ENCODE results near the gene GFER. TPM values are rescaled to one million over a fixed set of nuclear protein-coding genes. Genes with fewer than 3 reads are reported as not detected.
A peak's percentile ranks its signal among the peaks of the same experiment; 100 is the strongest.

The GFER gene
- total and polyA plus RNA-seq, 9 donors = 14.7 to 23.8 (median 17.8) TPM

- H3K9me3 ChIP-seq (replicated peaks; ENCODE audit: control insufficient read depth, low read depth, low read length) = no peaks in the 10 kb centered on the region
- no peak overlapping the region for H3K4me3 ChIP-seq (ENCODE audit: low read length)
- H3K27ac ChIP-seq (ENCODE audit: low read length) = no peak overlapping the region
- H3K36me3 ChIP-seq (ENCODE audit: control insufficient read depth, insufficient read depth, low read length) = peaks cover 50% of the 10 kb centered on the region
- peaks cover 22% of the 10 kb centered on the region for H3K4me1 ChIP-seq (ENCODE audit: control insufficient read depth, insufficient read depth, low read length)
- DNase-seq = no peak
- WGBS (ENCODE audit: insufficient coverage) = 92% methylated on average over 25 of the region's 42 CpGs
- H3K27me3 ChIP-seq (ENCODE audit: control insufficient read depth, insufficient read depth, low read length) = peaks cover 21% of the 10 kb centered on the region
These were observed 9.6 kb upstream of the GFER start for GRCh38 chr16:1974157-1975070.

- H3K27me3 ChIP-seq (ENCODE audit: control insufficient read depth, insufficient read depth, low read length) = peaks cover 33% of the 10 kb centered on the region
These were observed 8.4 kb upstream of the GFER start for GRCh38 chr16:1975432-1976215.

GRCh38 chr16:1976216-1976520 lies 7.8 kb upstream of the GFER start:
- WGBS (ENCODE audit: insufficient coverage) = 91% methylated on average over 8 of the region's 8 CpGs
- no peak overlapping the region for H3K27ac ChIP-seq (ENCODE audit: low read length)
- H3K4me3 ChIP-seq (ENCODE audit: low read length) = no peak overlapping the region
- no peaks in the 10 kb centered on the region for H3K9me3 ChIP-seq (replicated peaks; ENCODE audit: control insufficient read depth, low read depth, low read length)
- peaks cover 39% of the 10 kb centered on the region for H3K27me3 ChIP-seq (ENCODE audit: control insufficient read depth, insufficient read depth, low read length)
- H3K36me3 ChIP-seq (ENCODE audit: control insufficient read depth, insufficient read depth, low read length) = peaks cover 50% of the 10 kb centered on the region
- H3K4me1 ChIP-seq (ENCODE audit: control insufficient read depth, insufficient read depth, low read length) = peaks cover 35% of the 10 kb centered on the region
- no peak for DNase-seq

More at GRCh38 chr16:1975432-1976215, 8.4 kb upstream of the GFER start:
- peaks cover 50% of the 10 kb centered on the region for H3K36me3 ChIP-seq (ENCODE audit: control insufficient read depth, insufficient read depth, low read length)
- no peaks in the 10 kb centered on the region for H3K9me3 ChIP-seq (replicated peaks; ENCODE audit: control insufficient read depth, low read depth, low read length)
- H3K4me3 ChIP-seq (ENCODE audit: low read length) = no peak overlapping the region
- no peak overlapping the region for H3K27ac ChIP-seq (ENCODE audit: low read length)
- peaks cover 34% of the 10 kb centered on the region for H3K4me1 ChIP-seq (ENCODE audit: control insufficient read depth, insufficient read depth, low read length)
- DNase-seq = no peak
- WGBS (ENCODE audit: insufficient coverage) = 91% methylated on average over 30 of the region's 33 CpGs

GRCh38 chr16:1976951-1977874 lies 6.8 kb upstream of the GFER start:
- Histone ChIP-seq H3K9me3 (replicated peaks; ENCODE audit: control insufficient read depth, low read depth, low read length) (no peaks in the 10 kb centered on the region), H3K27ac (ENCODE audit: low read length) (no peak overlapping the region), H3K36me3 (ENCODE audit: control insufficient read depth, insufficient read depth, low read length) (peaks cover 50% of the 10 kb centered on the region), H3K4me1 (ENCODE audit: control insufficient read depth, insufficient read depth, low read length) (peaks cover 42% of the 10 kb centered on the region), H3K27me3 (ENCODE audit: control insufficient read depth, insufficient read depth, low read length) (peaks cover 49% of the 10 kb centered on the region), H3K4me3 (ENCODE audit: low read length) (no peak overlapping the region)
- 92% methylated on average over 23 of the region's 33 CpGs for WGBS (ENCODE audit: insufficient coverage)
- no peak for DNase-seq

GRCh38 chr16:1977875-1978268 lies 6.1 kb upstream of the GFER start:
- H3K36me3 ChIP-seq (ENCODE audit: control insufficient read depth, insufficient read depth, low read length) = peaks cover 50% of the 10 kb centered on the region
- H3K27ac ChIP-seq (ENCODE audit: low read length) = no peak overlapping the region
- WGBS (ENCODE audit: insufficient coverage) = 94% methylated on average over 16 of the region's 18 CpGs
- DNase-seq = no peak
- H3K4me1 ChIP-seq (ENCODE audit: control insufficient read depth, insufficient read depth, low read length) = peaks cover 43% of the 10 kb centered on the region
- peaks cover 56% of the 10 kb centered on the region for H3K27me3 ChIP-seq (ENCODE audit: control insufficient read depth, insufficient read depth, low read length)
- no peak overlapping the region for H3K4me3 ChIP-seq (ENCODE audit: low read length)
- no peaks in the 10 kb centered on the region for H3K9me3 ChIP-seq (replicated peaks; ENCODE audit: control insufficient read depth, low read depth, low read length)

- Histone ChIP-seq H3K4me3 (ENCODE audit: low read length) (no peak overlapping the region), H3K4me1 (ENCODE audit: control insufficient read depth, insufficient read depth, low read length) (peaks cover 45% of the 10 kb centered on the region)
These were observed 5.4 kb upstream of the GFER start for GRCh38 chr16:1978476-1979120.

DNA sequence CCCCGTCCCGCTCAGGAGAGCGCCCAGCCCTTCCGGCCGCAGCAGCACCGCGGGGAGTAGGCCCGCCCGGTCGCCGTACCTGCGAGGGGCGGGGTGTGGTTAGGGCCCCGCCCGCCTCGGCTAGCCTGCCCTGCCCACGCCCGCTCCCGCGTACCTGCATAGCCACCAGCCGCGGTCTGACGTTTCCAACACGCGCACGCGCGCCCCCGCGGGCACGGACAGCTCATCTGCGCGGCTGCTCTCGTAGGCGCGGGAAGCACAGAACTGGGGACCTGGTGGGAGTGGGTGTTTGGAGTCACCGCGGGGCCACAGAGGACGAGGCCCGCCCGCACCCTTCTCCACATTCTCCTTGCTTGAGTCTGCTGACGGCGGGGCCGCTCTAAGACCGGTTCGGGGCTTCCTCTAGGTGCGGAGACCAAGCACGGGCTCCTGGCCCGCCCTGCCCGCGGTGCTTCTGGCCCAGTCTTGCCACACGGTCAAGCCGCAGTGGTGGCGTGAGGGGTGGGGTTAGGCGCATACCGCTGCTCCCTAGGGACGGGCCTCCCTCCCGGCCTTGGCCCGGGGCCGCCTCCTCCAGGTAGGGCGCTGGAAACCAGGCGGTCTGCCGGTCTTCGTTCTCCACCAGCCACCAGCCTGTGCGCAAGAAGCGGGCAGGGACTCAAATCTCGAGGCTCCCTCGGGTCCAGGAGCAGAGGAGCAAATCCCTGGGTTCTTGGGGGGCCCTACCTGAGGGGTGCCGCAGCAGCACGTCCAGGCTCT lies 4.5 kb upstream of the GFER start:
- DNase-seq = no peak
- Histone ChIP-seq H3K4me1 (ENCODE audit: control insufficient read depth, insufficient read depth, low read length) (peaks cover 46% of the 10 kb centered on the region), H3K27me3 (ENCODE audit: control insufficient read depth, insufficient read depth, low read length) (peaks cover 60% of the 10 kb centered on the region), H3K4me3 (ENCODE audit: low read length) (no peak overlapping the region), H3K9me3 (replicated peaks; ENCODE audit: control insufficient read depth, low read depth, low read length) (no peaks in the 10 kb centered on the region), H3K27ac (ENCODE audit: low read length) (no peak overlapping the region), H3K36me3 (ENCODE audit: control insufficient read depth, insufficient read depth, low read length) (peaks cover 45% of the 10 kb centered on the region)
- 15% methylated on average over 46 of the region's 70 CpGs for WGBS (ENCODE audit: insufficient coverage)

More at GRCh38 chr16:1978476-1979120, 5.4 kb upstream of the GFER start:
- Histone ChIP-seq H3K27ac (ENCODE audit: low read length) (no peak overlapping the region), H3K36me3 (ENCODE audit: control insufficient read depth, insufficient read depth, low read length) (peaks cover 50% of the 10 kb centered on the region), H3K9me3 (replicated peaks; ENCODE audit: control insufficient read depth, low read depth, low read length) (no peaks in the 10 kb centered on the region), H3K27me3 (ENCODE audit: control insufficient read depth, insufficient read depth, low read length) (peaks cover 60% of the 10 kb centered on the region)
- WGBS (ENCODE audit: insufficient coverage) = 68% methylated on average over 36 of the region's 37 CpGs
- no peak for DNase-seq

- WGBS (ENCODE audit: insufficient coverage) = 4% methylated on average over 47 of the region's 53 CpGs
- H3K4me3 ChIP-seq (ENCODE audit: low read length) = no peak overlapping the region
- H3K27me3 ChIP-seq (ENCODE audit: control insufficient read depth, insufficient read depth, low read length) = peaks cover 60% of the 10 kb centered on the region
These were observed 3.8 kb upstream of the GFER start for GRCh38 chr16:1980030-1980769.

More at GRCh38 chr16:1980030-1980769, 3.8 kb upstream of the GFER start:
- Histone ChIP-seq H3K4me1 (ENCODE audit: control insufficient read depth, insufficient read depth, low read length) (peaks cover 54% of the 10 kb centered on the region), H3K36me3 (ENCODE audit: control insufficient read depth, insufficient read depth, low read length) (peaks cover 41% of the 10 kb centered on the region), H3K27ac (ENCODE audit: low read length) (no peak overlapping the region), H3K9me3 (replicated peaks; ENCODE audit: control insufficient read depth, low read depth, low read length) (no peaks in the 10 kb centered on the region)
- peak; percentile 56 for DNase-seq

All from muscle of leg (tissue), 11 donors.